CD1c-positive myeloid dendritic cell (primary cell): ENCODE results near the gene ASS1.

Source experiments
- DNase-seq: peaks from one replicate; pipeline ENCODE4 v3.0.0-alpha.2; 2016; ENCODE audit errors: extremely low spot score

The ASS1 gene

GRCh38 chr9:130473566-130473965 is 28.8 kb downstream of the ASS1 start:
- DNase-seq = no peak

GRCh38 chr9:130474106-130474505 is 29.3 kb downstream of the ASS1 start:
- no peak for DNase-seq

- DNase-seq = no peak
These were observed 31.5 kb downstream of the ASS1 start for GRCh38 chr9:130476151-130476730.

- no peak for DNase-seq
These were observed 32.8 kb downstream of the ASS1 start for GRCh38 chr9:130477564-130477963.

DNA sequence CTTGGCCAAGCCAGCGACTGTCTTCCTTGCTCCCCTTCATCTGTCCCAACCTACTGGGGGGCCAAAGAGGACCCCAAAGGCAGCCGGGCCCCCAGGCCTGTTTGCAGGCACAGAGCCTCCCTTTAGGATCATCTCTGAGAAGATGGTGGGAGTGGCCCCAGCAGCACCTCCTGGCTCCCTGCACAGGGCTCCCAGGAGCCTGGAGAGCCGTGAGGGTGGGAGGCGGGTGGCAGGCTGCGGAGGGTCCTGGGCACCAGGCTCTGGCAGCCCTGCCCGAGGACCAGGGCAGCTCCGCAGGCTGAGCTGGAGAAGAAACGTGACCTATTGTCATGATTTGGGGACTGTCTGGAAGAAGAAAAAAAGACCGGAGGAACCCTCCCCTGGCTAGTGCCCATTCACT is 33.4 kb downstream of the ASS1 start:
- no peak for DNase-seq

- DNase-seq = no peak
These were observed 34.2 kb downstream of the ASS1 start for GRCh38 chr9:130478736-130479575.

DNA sequence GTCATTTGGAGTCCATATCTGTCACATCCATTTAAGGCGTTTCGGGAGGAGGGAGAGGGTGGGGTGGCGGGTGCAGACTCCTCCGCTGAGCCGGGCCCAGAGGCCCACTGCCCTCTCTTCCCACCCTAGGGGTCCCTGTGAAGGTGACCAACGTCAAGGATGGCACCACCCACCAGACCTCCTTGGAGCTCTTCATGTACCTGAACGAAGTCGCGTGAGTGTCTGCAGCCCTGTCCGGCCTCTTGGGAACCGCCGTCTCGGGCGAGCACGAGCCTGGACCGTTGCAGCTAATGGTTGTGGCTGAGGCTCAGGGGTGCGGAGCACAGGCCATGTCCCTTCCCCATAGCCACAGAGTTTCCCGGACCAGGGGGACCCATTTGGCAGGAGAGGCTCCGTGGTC is 34.8 kb downstream of the ASS1 start:
- DNase-seq = no peak

DNA sequence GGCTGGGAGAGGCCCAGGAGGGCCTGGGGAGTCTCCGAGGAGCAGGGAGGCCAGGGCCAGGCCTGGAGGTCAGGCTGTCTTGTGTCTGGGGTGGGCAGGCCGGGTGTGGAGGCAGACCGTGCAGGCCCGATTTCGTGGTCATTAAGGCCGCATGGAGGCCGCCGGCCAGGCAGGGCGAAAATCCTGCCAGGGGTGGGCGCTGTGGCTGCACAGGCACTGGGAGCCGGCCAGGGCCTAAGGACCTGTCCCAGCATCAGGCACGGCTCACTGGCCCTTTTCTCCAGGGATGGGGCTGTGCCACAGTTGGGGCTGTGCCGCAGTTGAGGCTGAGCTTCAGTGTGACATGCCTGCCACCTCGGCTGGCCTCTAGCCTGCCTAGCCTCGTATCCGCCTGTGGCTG is 35.9 kb downstream of the ASS1 start:
- DNase-seq = no peak

GRCh38 chr9:130482463-130482862 is 37.7 kb downstream of the ASS1 start:
- DNase-seq = no peak

GRCh38 chr9:130483371-130483971 is 38.7 kb downstream of the ASS1 start:
- DNase-seq = no peak

GRCh38 chr9:130484362-130485072 is 39.8 kb downstream of the ASS1 start:
- DNase-seq = no peak

DNA sequence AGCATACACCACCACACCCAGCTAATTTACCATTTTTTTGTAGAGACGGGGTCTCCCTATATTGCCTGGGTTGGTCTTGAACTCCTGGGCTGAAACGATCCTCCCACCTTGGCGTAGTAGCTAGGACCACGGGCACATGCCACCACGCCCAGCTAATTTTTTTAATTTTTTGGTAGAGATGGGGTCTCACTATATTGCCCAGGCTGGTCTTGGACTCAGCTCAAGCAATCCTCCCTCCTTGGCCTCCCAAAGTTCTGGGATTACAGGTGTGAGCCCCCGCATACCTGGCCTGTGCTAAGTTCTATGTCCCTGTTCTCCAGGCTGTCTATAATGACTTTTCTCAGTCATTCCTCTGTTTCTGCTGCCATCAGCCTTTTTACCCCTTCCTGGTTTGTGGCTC is 41.3 kb downstream of the ASS1 start:
- no peak for DNase-seq

GRCh38 chr9:130487500-130487899 is 42.7 kb downstream of the ASS1 start:
- no peak for DNase-seq

GRCh38 chr9:130488621-130489330 is 44.0 kb downstream of the ASS1 start:
- no peak for DNase-seq

DNA sequence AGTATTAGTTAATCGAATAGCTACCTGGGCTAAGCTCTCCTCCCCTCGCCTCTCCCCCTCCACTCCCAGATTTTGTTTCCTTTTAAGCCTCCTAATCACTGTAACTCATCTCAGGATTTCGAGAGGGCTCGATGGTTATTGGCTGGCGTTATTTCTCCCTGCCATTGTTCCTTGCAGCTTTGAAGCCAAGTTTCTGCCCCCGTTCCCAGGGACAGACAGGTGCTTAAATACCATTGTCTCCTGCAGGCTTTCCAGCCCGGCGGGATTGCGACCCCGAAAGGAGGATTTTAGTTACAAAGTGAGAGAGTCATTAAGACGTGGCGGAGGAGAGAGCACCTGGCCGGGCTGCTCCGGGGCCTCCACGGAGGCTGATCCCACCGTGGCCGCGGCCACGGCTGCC is 46.2 kb downstream of the ASS1 start:
- DNase-seq = no peak

DNA sequence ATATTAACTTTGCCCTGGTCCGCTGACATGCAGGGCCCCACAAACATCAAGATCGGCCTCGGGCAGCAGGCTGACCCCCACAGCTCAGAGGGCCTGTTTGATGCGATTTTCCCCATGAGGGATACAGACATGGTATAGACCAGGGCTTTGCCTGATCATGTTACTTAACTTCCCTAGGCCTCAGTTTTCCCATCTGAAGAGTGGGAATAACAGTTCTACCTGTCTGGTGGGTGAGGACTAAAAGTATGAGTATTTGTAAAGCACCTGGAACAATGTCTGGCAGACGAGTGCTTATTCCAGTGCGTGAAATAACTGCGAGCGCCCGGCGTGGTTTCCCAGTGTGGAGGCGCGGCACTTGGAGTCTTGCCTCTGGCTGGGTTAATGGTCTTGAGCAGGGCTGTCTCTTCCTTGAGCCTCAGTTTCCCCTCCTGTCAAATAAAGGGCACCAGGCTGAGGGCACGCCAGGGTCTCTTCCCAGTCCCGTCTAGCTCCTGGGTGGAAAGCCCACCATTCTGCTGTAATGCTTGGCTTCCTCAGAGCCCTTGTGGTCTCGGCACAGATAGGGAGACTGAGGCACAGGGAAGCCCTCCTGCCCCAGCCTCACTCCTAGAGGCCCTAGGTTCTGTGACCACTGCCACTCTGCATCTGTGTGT is 47.2 kb downstream of the ASS1 start:
- no peak for DNase-seq

- no peak for DNase-seq
These were observed 48.3 kb downstream of the ASS1 start for GRCh38 chr9:130493021-130493420.

- no peak for DNase-seq
These were observed 48.7 kb downstream of the ASS1 start for GRCh38 chr9:130493476-130493875.

GRCh38 chr9:130495067-130495466 is 50.3 kb downstream of the ASS1 start:
- no peak for DNase-seq

- no peak for DNase-seq
These were observed 52.4 kb downstream of the ASS1 start for GRCh38 chr9:130497139-130497538.

- DNase-seq = no peak
These were observed 53.6 kb downstream of the ASS1 start for GRCh38 chr9:130498298-130498917.
